ENCODE results near the gene BTBD9. TPM values are rescaled to one million over a fixed set of nuclear protein-coding genes. Genes with fewer than 3 reads are reported as not detected.
A peak's percentile ranks its signal among the peaks of the same experiment; 100 is the strongest.

The BTBD9 gene
- total and polyA plus RNA-seq, 9 of the 15 experiments (the other 6 are each of a cell fraction or from before 2014, with no cell fraction given), result 0.08 to 1.6 (median 0.58) TPM

GRCh38 chr6:38507173-38507572 lies 132.6 kb downstream of the BTBD9 start (continued):
- TF ChIP-seq CREB3 (tag; conservative IDR thresholded peaks at IDR 0.05; ENCODE audit: low read depth), result no peak
- TF ChIP-seq KDM5B (IDR thresholded peaks at IDR 0.05; ENCODE audit: insufficient replicate concordance, low read depth, low read length), result no peak
- no peak for TF ChIP-seq CBFA2T2 (conservative IDR thresholded peaks at IDR 0.05)
- no peak for TF ChIP-seq SMC3 (conservative IDR thresholded peaks at IDR 0.05; ENCODE audit: insufficient read depth, low read depth, low read length)
- no peak for TF ChIP-seq EGR1 (conservative IDR thresholded peaks at IDR 0.05)
- peak; percentile 46; the same call in 1 of the 2 replicates for TF ChIP-seq MAFG (tag; conservative IDR thresholded peaks at IDR 0.05)
- TF ChIP-seq HINFP (tag; conservative IDR thresholded peaks at IDR 0.05; ENCODE audit: low read depth), result no peak
- TF ChIP-seq E2F5 (CRISPR knock-in tag; IDR thresholded peaks at IDR 0.05), result no peak
- no peak for TF ChIP-seq TGIF2 (CRISPR knock-in tag; IDR thresholded peaks at IDR 0.05)
- peak; percentile 70 for TF ChIP-seq ZNF316 (IDR thresholded peaks at IDR 0.05)
- TF ChIP-seq RBM17 (IDR thresholded peaks at IDR 0.05; ENCODE audit: borderline replicate concordance, low read depth, low read length), result no peak
